GM19397 (cell line): ENCODE measurements around the gene APOB.

Experiments
- ATAC-seq: cut with Tn5 transposase; IDR thresholded peaks from one replicate; pipeline ENCODE4 v1.9.1; 2021; ENCODE audit warnings: mild to moderate bottlenecking, moderate library complexity; ENCODE audit not compliant: unreplicated experiment

The APOB gene

DNA sequence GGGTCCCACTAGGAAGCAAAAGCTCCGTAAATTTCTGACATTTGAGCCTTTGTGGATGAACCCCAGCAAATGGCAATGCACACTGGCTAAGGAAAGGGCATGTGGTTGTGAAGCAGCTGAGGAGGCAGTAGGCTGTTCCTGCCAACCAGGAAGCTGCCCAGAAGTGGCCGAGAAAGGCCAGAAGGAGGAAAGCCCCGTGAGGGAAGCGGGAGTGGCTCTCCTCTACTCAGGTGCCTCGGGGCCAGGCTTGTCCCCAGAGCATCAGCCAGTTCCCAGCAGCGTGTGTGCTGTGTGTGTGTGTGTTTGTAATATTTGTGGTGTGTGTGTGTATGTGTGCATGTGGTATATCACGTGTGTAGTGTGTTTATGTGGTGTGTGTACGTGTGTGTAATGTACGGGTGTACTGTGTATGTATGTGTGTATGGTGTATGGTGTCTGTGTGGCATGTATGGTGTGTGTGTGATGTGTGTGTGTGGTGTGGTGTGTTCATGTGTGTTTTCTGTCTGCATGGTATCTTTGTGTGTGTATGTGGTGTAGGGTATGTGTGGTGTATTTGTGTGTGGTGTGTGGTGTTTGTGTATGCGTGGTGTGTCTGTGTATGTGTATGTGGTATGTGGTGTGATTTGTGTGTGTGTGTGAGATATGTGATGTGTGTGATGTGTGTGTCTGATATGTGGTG is 90.6 kb downstream of the APOB start:
- ATAC-seq, result no peak
